Ishikawa (cell line): ENCODE results near the gene EML1.

Source experiments
- EGR1 ChIP-seq: IDR thresholded peaks from 2 replicates; pipeline ENCODE4 v1.6.1; 2012
- EP300 ChIP-seq: IDR thresholded peaks from 2 replicates; pipeline ENCODE4 v1.6.1; 2012; ENCODE audit warnings: borderline replicate concordance
- NFIC ChIP-seq: IDR thresholded peaks from 2 replicates; pipeline ENCODE4 v1.6.1; 2012
- TAF1 ChIP-seq: IDR thresholded peaks from 2 replicates; pipeline ENCODE4 v1.6.1; 2012; ENCODE audit warnings: low read depth, mild to moderate bottlenecking
- TCF12 ChIP-seq: IDR thresholded peaks from 2 replicates; pipeline ENCODE4 v1.6.1; 2012; ENCODE audit warnings: low read depth
- TEAD4 ChIP-seq: IDR thresholded peaks from 2 replicates; pipeline ENCODE4 v1.6.1; 2012
- ZBTB7A ChIP-seq: IDR thresholded peaks from 2 replicates; pipeline ENCODE4 v1.6.1; 2012; ENCODE audit warnings: low read depth

DNA sequence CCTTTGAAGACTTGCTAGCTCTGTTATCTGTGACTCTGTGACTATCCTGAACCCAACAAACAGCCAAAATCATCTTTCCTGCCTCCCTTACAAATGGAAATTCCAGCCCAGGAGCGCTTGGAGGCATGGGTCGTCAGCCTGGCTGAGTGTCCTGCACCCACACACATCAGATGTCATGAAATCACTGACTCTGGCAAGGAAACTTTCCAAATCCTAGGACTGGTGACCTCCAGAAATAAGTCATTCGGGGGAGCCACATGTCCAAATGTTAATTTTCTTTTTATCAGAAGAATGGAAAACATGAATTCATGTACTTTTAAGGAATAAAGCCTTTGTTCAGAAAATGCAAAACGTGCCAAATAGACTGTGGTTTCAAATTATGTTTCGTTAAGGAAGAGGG is 175.7 kb downstream of the EML1 start:
- TF ChIP-seq TEAD4 = no peak
- TF ChIP-seq NFIC = no peak
- TF ChIP-seq TAF1 = no peak
- TF ChIP-seq EGR1 = no peak
- TF ChIP-seq EP300 = no peak
- TF ChIP-seq TCF12 = no peak
- TF ChIP-seq ZBTB7A = no peak
